ENCODE data around the gene NEGR1. TPM values are rescaled to one million over a fixed set of nuclear protein-coding genes. Genes with fewer than 3 reads are reported as not detected.

Gene NEGR1
- total RNA-seq, 1 experiment from 2014 or later, result 2.9 TPM

DNA sequence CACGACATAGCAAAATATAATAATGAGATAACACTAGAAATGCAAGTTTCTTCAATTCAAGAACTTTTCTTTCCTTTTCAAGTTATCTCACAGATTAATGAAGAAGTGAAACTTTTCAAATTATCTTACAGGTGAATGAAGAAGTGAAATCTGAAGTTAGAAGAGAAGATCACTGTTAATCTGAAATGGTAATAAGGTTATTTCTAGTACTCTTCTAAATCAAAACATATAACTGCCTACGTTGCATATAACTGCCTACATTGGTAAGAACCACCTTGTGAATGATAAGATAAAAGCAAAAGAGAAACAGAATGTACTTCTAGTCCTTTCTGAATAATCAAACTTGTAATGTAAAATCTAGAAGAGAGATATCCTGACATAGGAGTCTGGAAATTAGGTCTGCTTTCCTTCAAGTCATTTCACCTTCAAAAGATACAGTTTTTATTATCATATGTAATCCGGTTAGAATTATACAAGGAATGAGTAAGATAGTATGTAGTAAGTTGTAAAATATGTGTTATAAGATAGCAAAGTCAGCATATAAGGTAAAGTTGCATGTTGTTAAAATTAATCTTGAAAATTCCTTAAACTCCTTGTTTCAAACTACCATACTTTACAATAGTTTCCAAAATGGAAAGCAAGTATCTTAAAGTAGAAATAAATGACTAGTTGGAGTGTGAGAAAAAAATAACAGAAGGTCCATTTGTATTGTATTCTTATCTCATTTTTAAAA is 679.1 kb downstream of the NEGR1 start:
- TF ChIP-seq NR1H2 (CRISPR knock-in tag; IDR thresholded peaks at IDR 0.05) (no peak), ZNF263 (CRISPR knock-in tag; IDR thresholded peaks at IDR 0.05; ENCODE audit: low read depth) (no peak)
- TF ChIP-seq, protein P1, sequence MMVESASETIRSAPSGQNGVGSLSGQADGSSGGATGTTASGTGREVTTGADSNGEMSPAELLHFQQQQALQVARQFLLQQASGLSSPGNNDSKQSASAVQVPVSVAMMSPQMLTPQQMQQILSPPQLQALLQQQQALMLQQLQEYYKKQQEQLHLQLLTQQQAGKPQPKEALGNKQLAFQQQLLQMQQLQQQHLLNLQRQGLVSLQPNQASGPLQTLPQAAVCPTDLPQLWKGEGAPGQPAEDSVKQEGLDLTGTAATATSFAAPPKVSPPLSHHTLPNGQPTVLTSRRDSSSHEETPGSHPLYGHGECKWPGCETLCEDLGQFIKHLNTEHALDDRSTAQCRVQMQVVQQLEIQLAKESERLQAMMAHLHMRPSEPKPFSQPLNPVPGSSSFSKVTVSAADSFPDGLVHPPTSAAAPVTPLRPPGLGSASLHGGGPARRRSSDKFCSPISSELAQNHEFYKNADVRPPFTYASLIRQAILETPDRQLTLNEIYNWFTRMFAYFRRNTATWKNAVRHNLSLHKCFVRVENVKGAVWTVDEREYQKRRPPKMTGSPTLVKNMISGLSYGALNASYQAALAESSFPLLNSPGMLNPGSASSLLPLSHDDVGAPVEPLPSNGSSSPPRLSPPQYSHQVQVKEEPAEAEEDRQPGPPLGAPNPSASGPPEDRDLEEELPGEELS (CRISPR knock-in tag; IDR thresholded peaks at IDR 0.05), result no peak
- TF ChIP-seq, protein P2, sequence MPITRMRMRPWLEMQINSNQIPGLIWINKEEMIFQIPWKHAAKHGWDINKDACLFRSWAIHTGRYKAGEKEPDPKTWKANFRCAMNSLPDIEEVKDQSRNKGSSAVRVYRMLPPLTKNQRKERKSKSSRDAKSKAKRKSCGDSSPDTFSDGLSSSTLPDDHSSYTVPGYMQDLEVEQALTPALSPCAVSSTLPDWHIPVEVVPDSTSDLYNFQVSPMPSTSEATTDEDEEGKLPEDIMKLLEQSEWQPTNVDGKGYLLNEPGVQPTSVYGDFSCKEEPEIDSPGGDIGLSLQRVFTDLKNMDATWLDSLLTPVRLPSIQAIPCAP (CRISPR knock-in tag; IDR thresholded peaks at IDR 0.05), result no peak
- TF ChIP-seq, protein P3, sequence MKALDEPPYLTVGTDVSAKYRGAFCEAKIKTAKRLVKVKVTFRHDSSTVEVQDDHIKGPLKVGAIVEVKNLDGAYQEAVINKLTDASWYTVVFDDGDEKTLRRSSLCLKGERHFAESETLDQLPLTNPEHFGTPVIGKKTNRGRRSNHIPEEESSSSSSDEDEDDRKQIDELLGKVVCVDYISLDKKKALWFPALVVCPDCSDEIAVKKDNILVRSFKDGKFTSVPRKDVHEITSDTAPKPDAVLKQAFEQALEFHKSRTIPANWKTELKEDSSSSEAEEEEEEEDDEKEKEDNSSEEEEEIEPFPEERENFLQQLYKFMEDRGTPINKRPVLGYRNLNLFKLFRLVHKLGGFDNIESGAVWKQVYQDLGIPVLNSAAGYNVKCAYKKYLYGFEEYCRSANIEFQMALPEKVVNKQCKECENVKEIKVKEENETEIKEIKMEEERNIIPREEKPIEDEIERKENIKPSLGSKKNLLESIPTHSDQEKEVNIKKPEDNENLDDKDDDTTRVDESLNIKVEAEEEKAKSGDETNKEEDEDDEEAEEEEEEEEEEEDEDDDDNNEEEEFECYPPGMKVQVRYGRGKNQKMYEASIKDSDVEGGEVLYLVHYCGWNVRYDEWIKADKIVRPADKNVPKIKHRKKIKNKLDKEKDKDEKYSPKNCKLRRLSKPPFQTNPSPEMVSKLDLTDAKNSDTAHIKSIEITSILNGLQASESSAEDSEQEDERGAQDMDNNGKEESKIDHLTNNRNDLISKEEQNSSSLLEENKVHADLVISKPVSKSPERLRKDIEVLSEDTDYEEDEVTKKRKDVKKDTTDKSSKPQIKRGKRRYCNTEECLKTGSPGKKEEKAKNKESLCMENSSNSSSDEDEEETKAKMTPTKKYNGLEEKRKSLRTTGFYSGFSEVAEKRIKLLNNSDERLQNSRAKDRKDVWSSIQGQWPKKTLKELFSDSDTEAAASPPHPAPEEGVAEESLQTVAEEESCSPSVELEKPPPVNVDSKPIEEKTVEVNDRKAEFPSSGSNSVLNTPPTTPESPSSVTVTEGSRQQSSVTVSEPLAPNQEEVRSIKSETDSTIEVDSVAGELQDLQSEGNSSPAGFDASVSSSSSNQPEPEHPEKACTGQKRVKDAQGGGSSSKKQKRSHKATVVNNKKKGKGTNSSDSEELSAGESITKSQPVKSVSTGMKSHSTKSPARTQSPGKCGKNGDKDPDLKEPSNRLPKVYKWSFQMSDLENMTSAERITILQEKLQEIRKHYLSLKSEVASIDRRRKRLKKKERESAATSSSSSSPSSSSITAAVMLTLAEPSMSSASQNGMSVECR (CRISPR knock-in tag; IDR thresholded peaks at IDR 0.05; ENCODE audit: borderline replicate concordance), result no peak
- no peak overlapping the region for H3K27ac Mint-ChIP-seq
- H3K36me3 Mint-ChIP-seq, result 0 out of 2 replicates have a peak, but pooled peaks cover 2% of the 10 kb centered on the region
- H3K9me3 Mint-ChIP-seq, result no peaks in the 10 kb centered on the region
- ATAC-seq (no peak), DNase-seq (ENCODE audit: low spot score) (no peak)
- no peak overlapping the region for H3K4me3 Mint-ChIP-seq
- H3K27me3 Mint-ChIP-seq (ENCODE audit: low read depth), result no peaks in the 10 kb centered on the region
- ChIA-PET CTCF (no interaction called here), POLR2A (no interaction called here)
- H3K4me1 Mint-ChIP-seq, result no peaks in the 10 kb centered on the region

DNA sequence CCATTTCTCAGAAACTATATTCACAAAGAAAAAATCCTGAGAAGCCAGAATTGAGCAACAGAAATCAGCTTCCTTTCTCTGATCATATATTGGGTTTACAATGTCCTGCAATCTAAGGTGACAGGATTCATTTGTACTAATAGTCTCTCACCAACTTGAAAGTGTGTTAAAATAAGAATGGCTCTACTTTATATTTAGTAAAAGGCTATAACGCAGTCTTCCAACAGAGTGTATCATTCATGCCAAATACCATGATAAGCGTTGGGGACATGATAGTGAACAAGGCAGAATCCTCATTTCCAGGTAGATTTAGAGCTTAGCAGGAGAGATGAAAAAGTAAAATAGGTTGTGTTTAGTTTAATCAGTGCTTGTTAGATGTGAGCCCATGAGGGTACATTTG is 682.3 kb downstream of the NEGR1 start:
- CTCF ChIA-PET, result no interaction called here
- DNase-seq (ENCODE audit: low spot score), result no peak
- H3K27ac Mint-ChIP-seq, result no peak overlapping the region
- no peaks in the 10 kb centered on the region for H3K9me3 Mint-ChIP-seq
- no peak for ATAC-seq
- POLR2A ChIA-PET, result no interaction called here
- H3K36me3 Mint-ChIP-seq, result no peaks in the 10 kb centered on the region
- no peaks in the 10 kb centered on the region for H3K4me1 Mint-ChIP-seq
- H3K4me3 Mint-ChIP-seq, result no peak overlapping the region
- no peaks in the 10 kb centered on the region for H3K27me3 Mint-ChIP-seq (ENCODE audit: low read depth)
- TF ChIP-seq HMGA2 (CRISPR knock-in tag; IDR thresholded peaks at IDR 0.05), result no peak

DNA sequence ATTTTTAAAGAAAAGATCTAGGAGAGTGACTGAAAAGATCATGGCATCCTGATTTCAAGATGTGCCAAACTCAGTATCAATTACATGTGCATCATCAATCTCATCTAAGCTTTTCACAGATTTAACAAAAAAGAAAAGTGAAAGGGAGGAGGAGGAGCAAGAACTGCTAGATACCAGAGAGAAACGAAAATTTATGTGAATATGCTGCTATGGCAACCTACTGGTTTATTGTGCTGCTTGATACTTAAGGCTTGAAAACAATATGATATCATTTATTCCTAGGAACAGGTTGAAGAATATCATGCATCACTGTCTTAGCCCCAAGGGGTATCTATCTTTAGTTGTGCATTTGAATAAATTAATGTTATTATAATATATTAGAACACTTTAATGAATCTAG is 683.0 kb downstream of the NEGR1 start:
- DNase-seq (ENCODE audit: low spot score) (no peak), ATAC-seq (no peak)
- TF ChIP-seq ZNF671 (CRISPR knock-in tag; IDR thresholded peaks at IDR 0.05) (no peak), CREB1 (CRISPR knock-in tag; IDR thresholded peaks at IDR 0.05) (no peak)
- TF ChIP-seq, protein P4, sequence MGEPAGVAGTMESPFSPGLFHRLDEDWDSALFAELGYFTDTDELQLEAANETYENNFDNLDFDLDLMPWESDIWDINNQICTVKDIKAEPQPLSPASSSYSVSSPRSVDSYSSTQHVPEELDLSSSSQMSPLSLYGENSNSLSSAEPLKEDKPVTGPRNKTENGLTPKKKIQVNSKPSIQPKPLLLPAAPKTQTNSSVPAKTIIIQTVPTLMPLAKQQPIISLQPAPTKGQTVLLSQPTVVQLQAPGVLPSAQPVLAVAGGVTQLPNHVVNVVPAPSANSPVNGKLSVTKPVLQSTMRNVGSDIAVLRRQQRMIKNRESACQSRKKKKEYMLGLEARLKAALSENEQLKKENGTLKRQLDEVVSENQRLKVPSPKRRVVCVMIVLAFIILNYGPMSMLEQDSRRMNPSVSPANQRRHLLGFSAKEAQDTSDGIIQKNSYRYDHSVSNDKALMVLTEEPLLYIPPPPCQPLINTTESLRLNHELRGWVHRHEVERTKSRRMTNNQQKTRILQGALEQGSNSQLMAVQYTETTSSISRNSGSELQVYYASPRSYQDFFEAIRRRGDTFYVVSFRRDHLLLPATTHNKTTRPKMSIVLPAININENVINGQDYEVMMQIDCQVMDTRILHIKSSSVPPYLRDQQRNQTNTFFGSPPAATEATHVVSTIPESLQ (CRISPR knock-in tag; IDR thresholded peaks at IDR 0.05), result no peak
- TF ChIP-seq, protein P5, sequence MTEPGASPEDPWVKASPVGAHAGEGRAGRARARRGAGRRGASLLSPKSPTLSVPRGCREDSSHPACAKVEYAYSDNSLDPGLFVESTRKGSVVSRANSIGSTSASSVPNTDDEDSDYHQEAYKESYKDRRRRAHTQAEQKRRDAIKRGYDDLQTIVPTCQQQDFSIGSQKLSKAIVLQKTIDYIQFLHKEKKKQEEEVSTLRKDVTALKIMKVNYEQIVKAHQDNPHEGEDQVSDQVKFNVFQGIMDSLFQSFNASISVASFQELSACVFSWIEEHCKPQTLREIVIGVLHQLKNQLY (CRISPR knock-in tag; IDR thresholded peaks at IDR 0.05), result no peak
- TF ChIP-seq, protein P6, sequence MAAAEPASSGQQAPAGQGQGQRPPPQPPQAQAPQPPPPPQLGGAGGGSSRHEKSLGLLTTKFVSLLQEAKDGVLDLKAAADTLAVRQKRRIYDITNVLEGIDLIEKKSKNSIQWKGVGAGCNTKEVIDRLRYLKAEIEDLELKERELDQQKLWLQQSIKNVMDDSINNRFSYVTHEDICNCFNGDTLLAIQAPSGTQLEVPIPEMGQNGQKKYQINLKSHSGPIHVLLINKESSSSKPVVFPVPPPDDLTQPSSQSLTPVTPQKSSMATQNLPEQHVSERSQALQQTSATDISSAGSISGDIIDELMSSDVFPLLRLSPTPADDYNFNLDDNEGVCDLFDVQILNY (CRISPR knock-in tag; IDR thresholded peaks at IDR 0.05), result no peak
- H3K9me3 Mint-ChIP-seq, result no peaks in the 10 kb centered on the region
- H3K27me3 Mint-ChIP-seq (ENCODE audit: low read depth), result no peaks in the 10 kb centered on the region
- H3K4me3 Mint-ChIP-seq, result no peak overlapping the region
- H3K27ac Mint-ChIP-seq, result no peak overlapping the region
- H3K4me1 Mint-ChIP-seq, result no peaks in the 10 kb centered on the region
- POLR2A ChIA-PET, result no interaction called here
- H3K36me3 Mint-ChIP-seq, result no peaks in the 10 kb centered on the region
- CTCF ChIA-PET, result no interaction called here
